ENCODE data around the gene FLNB.

DNA sequence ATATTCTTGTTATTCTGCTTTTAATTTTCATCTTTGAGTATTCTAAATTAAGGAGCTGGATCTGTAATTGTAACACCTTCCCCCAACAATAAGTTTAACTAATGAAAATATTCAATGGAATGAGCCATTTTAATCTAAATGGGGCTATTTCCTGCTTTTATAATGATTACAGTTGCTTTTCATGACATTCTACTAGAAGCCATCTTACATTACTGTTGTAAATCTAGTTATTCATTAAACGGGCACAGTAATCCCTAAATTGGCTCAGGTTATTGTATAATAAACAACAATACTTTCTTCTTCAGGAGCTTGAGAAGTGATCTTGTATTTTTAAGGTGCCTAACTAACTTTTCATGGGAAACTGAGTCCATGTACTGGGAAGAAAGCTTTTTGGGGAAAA is 8.5 kb downstream of the FLNB start:
- TF ChIP-seq POLR2AphosphoS5 (IDR thresholded peaks at IDR 0.05; ENCODE audit: low read depth, low read length) = no peak
- TF ChIP-seq, protein P1, sequence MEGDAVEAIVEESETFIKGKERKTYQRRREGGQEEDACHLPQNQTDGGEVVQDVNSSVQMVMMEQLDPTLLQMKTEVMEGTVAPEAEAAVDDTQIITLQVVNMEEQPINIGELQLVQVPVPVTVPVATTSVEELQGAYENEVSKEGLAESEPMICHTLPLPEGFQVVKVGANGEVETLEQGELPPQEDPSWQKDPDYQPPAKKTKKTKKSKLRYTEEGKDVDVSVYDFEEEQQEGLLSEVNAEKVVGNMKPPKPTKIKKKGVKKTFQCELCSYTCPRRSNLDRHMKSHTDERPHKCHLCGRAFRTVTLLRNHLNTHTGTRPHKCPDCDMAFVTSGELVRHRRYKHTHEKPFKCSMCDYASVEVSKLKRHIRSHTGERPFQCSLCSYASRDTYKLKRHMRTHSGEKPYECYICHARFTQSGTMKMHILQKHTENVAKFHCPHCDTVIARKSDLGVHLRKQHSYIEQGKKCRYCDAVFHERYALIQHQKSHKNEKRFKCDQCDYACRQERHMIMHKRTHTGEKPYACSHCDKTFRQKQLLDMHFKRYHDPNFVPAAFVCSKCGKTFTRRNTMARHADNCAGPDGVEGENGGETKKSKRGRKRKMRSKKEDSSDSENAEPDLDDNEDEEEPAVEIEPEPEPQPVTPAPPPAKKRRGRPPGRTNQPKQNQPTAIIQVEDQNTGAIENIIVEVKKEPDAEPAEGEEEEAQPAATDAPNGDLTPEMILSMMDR (IDR thresholded peaks at IDR 0.05) = no peak
- TF ChIP-seq EZH2phosphoT487 (IDR thresholded peaks at IDR 0.05; ENCODE audit: borderline replicate concordance, low read depth) = no peak
- TF ChIP-seq, protein P2, sequence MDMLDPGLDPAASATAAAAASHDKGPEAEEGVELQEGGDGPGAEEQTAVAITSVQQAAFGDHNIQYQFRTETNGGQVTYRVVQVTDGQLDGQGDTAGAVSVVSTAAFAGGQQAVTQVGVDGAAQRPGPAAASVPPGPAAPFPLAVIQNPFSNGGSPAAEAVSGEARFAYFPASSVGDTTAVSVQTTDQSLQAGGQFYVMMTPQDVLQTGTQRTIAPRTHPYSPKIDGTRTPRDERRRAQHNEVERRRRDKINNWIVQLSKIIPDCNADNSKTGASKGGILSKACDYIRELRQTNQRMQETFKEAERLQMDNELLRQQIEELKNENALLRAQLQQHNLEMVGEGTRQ (IDR thresholded peaks at IDR 0.05; ENCODE audit: borderline replicate concordance, low read depth, low read length) = no peak

Data from SK-N-SH (cell line).